ENCODE results near the gene SIGLEC11. TPM values are rescaled to one million over a fixed set of nuclear protein-coding genes. Genes with fewer than 3 reads are reported as not detected.

Gene SIGLEC11
- total RNA-seq, 1 donor from 2014 or later: not detected

- Mint-ChIP-seq H3K27me3 (ENCODE audit: unreplicated experiment) (peaks cover 3% of the 10 kb centered on the region), H3K27ac (ENCODE audit: unreplicated experiment) (no peak overlapping the region), H3K4me3 (ENCODE audit: unreplicated experiment) (no peak overlapping the region), H3K36me3 (ENCODE audit: low read depth, unreplicated experiment) (peaks cover 41% of the 10 kb centered on the region), H3K4me1 (ENCODE audit: unreplicated experiment) (no peaks in the 10 kb centered on the region), H3K9me3 (ENCODE audit: unreplicated experiment) (no peaks in the 10 kb centered on the region)
- DNase-seq (ENCODE audit: low spot score): no peak
- TF ChIP-seq CTCF (IDR thresholded peaks at IDR 0.05; ENCODE audit: unreplicated experiment): no peak
Measured at GRCh38 chr19:50003810-50004419, 42.9 kb upstream of the SIGLEC11 start.

- H3K9me3 Mint-ChIP-seq (ENCODE audit: unreplicated experiment): no peaks in the 10 kb centered on the region
- DNase-seq (ENCODE audit: low spot score): no peak
- no peaks in the 10 kb centered on the region for H3K4me1 Mint-ChIP-seq (ENCODE audit: unreplicated experiment)
- H3K4me3 Mint-ChIP-seq (ENCODE audit: unreplicated experiment): no peak overlapping the region
- H3K36me3 Mint-ChIP-seq (ENCODE audit: low read depth, unreplicated experiment): peaks cover 41% of the 10 kb centered on the region
- no peak for TF ChIP-seq CTCF (IDR thresholded peaks at IDR 0.05; ENCODE audit: unreplicated experiment)
- peaks cover 3% of the 10 kb centered on the region for H3K27me3 Mint-ChIP-seq (ENCODE audit: unreplicated experiment)
- no peak overlapping the region for H3K27ac Mint-ChIP-seq (ENCODE audit: unreplicated experiment)
Measured at GRCh38 chr19:50003254-50003788, 42.3 kb upstream of the SIGLEC11 start.

DNA sequence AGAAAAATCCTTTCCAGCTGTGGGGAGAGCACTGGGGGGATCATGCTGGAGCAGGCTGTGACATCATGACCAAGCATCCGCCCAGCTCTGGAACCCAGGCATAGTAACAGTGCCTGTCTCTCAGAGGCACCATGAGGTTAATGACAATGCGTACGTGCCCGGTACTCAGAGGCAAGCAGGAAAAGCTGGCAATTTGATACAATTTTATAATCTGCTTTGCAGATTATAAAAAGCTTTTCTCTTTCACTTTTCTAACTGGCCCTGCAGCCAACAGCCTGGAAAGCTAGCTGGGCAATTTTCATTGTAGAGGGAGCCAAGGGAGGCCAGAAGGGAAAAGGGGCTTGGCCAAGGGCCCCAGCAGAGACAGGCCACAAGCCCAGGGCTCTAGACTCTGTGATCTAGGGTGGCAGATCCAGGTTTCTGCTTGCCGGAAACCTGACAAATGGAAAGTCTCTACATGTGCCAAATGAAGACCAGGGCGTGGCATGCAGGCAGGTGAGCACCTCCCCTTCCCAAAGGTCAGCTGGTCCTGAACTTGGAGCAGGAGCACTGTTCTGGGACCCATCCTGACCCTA is 41.5 kb upstream of the SIGLEC11 start:
- Mint-ChIP-seq H3K27me3 (ENCODE audit: unreplicated experiment) (peaks cover 3% of the 10 kb centered on the region), H3K9me3 (ENCODE audit: unreplicated experiment) (no peaks in the 10 kb centered on the region), H3K4me1 (ENCODE audit: unreplicated experiment) (no peaks in the 10 kb centered on the region), H3K27ac (ENCODE audit: unreplicated experiment) (no peak overlapping the region), H3K4me3 (ENCODE audit: unreplicated experiment) (no peak overlapping the region), H3K36me3 (ENCODE audit: low read depth, unreplicated experiment) (peaks cover 39% of the 10 kb centered on the region)
- no peak for TF ChIP-seq CTCF (IDR thresholded peaks at IDR 0.05; ENCODE audit: unreplicated experiment)
- no peak for DNase-seq (ENCODE audit: low spot score)

- Mint-ChIP-seq H3K4me3 (ENCODE audit: unreplicated experiment) (no peak overlapping the region), H3K4me1 (ENCODE audit: unreplicated experiment) (no peaks in the 10 kb centered on the region), H3K27ac (ENCODE audit: unreplicated experiment) (no peak overlapping the region), H3K9me3 (ENCODE audit: unreplicated experiment) (no peaks in the 10 kb centered on the region), H3K36me3 (ENCODE audit: low read depth, unreplicated experiment) (peaks cover 37% of the 10 kb centered on the region), H3K27me3 (ENCODE audit: unreplicated experiment) (peaks cover 3% of the 10 kb centered on the region)
- no peak for DNase-seq (ENCODE audit: low spot score)
- no peak for TF ChIP-seq CTCF (IDR thresholded peaks at IDR 0.05; ENCODE audit: unreplicated experiment)
Measured at GRCh38 chr19:50001775-50002174, 40.8 kb upstream of the SIGLEC11 start.

- Mint-ChIP-seq H3K9me3 (ENCODE audit: unreplicated experiment) (no peaks in the 10 kb centered on the region), H3K4me1 (ENCODE audit: unreplicated experiment) (no peaks in the 10 kb centered on the region), H3K27ac (ENCODE audit: unreplicated experiment) (no peak overlapping the region), H3K36me3 (ENCODE audit: low read depth, unreplicated experiment) (peaks cover 37% of the 10 kb centered on the region), H3K4me3 (ENCODE audit: unreplicated experiment) (no peak overlapping the region), H3K27me3 (ENCODE audit: unreplicated experiment) (peaks cover 3% of the 10 kb centered on the region)
- no peak for DNase-seq (ENCODE audit: low spot score)
- TF ChIP-seq CTCF (IDR thresholded peaks at IDR 0.05; ENCODE audit: unreplicated experiment): no peak
Measured at GRCh38 chr19:50000841-50001557, 40.0 kb upstream of the SIGLEC11 start.

Measured in endothelial cell (in vitro differentiated cells).